ENCODE results near the gene PAF1.

GRCh38 chr19:39389631-39390414 is 1.1 kb downstream of the PAF1 start:
- no peak for TF ChIP-seq CTCF (IDR thresholded peaks at IDR 0.05)
- TF ChIP-seq POLR2A (IDR thresholded peaks at IDR 0.05) = no peak

Measured in adrenal gland (tissue), 5 donors.